ENCODE results near the gene KCNQ5.

The KCNQ5 gene

GRCh38 chr6:72742001-72742673 is 120.3 kb downstream of the KCNQ5 start:
- DNase-seq (ENCODE audit: low spot score), result no peak

- peak; percentile 7 for DNase-seq (ENCODE audit: low spot score)
Measured at GRCh38 chr6:72746276-72746675, 124.4 kb downstream of the KCNQ5 start.

- peak; percentile 27 for DNase-seq (ENCODE audit: low spot score)
Measured at GRCh38 chr6:72748759-72749158, 126.9 kb downstream of the KCNQ5 start.

- no peak for DNase-seq (ENCODE audit: low spot score)
Measured at GRCh38 chr6:72755752-72756151, 133.9 kb downstream of the KCNQ5 start.

- no peak for DNase-seq (ENCODE audit: low spot score)
Measured at GRCh38 chr6:72757048-72757447, 135.2 kb downstream of the KCNQ5 start.

GRCh38 chr6:72757926-72758325 is 136.1 kb downstream of the KCNQ5 start:
- no peak for DNase-seq (ENCODE audit: low spot score)

GRCh38 chr6:72758901-72759300 is 137.0 kb downstream of the KCNQ5 start:
- DNase-seq (ENCODE audit: low spot score), result no peak

- no peak for DNase-seq (ENCODE audit: low spot score)
Measured at GRCh38 chr6:72760114-72760793, 138.4 kb downstream of the KCNQ5 start.

GRCh38 chr6:72761761-72762160 is 139.9 kb downstream of the KCNQ5 start:
- DNase-seq (ENCODE audit: low spot score), result no peak

GRCh38 chr6:72769459-72770125 is 147.7 kb downstream of the KCNQ5 start:
- DNase-seq (ENCODE audit: low spot score), result no peak

- DNase-seq (ENCODE audit: low spot score), result no peak
Measured at GRCh38 chr6:72770959-72771358, 149.1 kb downstream of the KCNQ5 start.

GRCh38 chr6:72776456-72776855 is 154.6 kb downstream of the KCNQ5 start:
- no peak for DNase-seq (ENCODE audit: low spot score)

GRCh38 chr6:72781624-72782023 is 159.8 kb downstream of the KCNQ5 start:
- no peak for DNase-seq (ENCODE audit: low spot score)

GRCh38 chr6:72783035-72783434 is 161.2 kb downstream of the KCNQ5 start:
- no peak for DNase-seq (ENCODE audit: low spot score)

- DNase-seq (ENCODE audit: low spot score), result no peak
Measured at GRCh38 chr6:72783666-72784065, 161.8 kb downstream of the KCNQ5 start.

GRCh38 chr6:72784071-72784470 is 162.2 kb downstream of the KCNQ5 start:
- no peak for DNase-seq (ENCODE audit: low spot score)

- DNase-seq (ENCODE audit: low spot score), result peak; percentile 38
Measured at GRCh38 chr6:72784581-72784980, 162.7 kb downstream of the KCNQ5 start.

GRCh38 chr6:72787391-72788031 is 165.6 kb downstream of the KCNQ5 start:
- DNase-seq (ENCODE audit: low spot score), result peak; percentile 18

- no peak for DNase-seq (ENCODE audit: low spot score)
Measured at GRCh38 chr6:72788188-72788587, 166.3 kb downstream of the KCNQ5 start.

- no peak for DNase-seq (ENCODE audit: low spot score)
Measured at GRCh38 chr6:72789145-72789544, 167.3 kb downstream of the KCNQ5 start.

GRCh38 chr6:72792692-72793091 is 170.8 kb downstream of the KCNQ5 start:
- DNase-seq (ENCODE audit: low spot score), result no peak

GRCh38 chr6:72793641-72794395 is 172.0 kb downstream of the KCNQ5 start:
- no peak for DNase-seq (ENCODE audit: low spot score)
